ENCODE data around the gene ITSN1.

ITSN1 gene

DNA sequence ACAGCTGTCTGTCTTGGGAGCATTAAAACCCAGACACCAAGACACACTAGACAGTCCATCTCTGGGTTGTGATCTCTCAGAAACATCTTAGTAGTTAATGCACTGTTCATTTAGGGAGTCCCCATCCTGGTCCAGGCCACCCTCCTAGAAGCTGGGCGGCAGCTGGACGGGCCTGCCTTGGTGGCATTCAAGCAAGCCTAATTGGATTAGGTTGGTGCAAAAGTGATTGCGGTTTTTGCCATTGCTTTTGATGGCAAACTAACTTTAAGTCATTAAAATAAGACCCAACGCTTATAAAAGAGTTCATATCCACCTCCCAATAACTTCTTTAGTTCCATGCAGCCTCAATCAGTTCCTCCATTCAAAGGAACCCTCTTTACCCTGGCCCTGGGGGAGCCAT, 251.6 kb downstream of the ITSN1 start:
- Histone ChIP-seq H3K27me3 (peaks cover 13% of the 10 kb centered on the region), H3K4me3 (ENCODE audit: low read depth in 1 of 2, low read length in 1 of 2) (no peak overlapping the region), H3K27ac (no peak overlapping the region), H3K9me3 (no peaks in the 10 kb centered on the region), H3K36me3 (no peaks in the 10 kb centered on the region), H3K4me1 (ENCODE audit: control insufficient read depth in 1 of 2, insufficient read depth in 1 of 2, low read depth in 1 of 2, low read length in 1 of 2) (peaks cover 25 to 29% of the 10 kb centered on the region in 2 experiments)
- TF ChIP-seq, protein P1, sequence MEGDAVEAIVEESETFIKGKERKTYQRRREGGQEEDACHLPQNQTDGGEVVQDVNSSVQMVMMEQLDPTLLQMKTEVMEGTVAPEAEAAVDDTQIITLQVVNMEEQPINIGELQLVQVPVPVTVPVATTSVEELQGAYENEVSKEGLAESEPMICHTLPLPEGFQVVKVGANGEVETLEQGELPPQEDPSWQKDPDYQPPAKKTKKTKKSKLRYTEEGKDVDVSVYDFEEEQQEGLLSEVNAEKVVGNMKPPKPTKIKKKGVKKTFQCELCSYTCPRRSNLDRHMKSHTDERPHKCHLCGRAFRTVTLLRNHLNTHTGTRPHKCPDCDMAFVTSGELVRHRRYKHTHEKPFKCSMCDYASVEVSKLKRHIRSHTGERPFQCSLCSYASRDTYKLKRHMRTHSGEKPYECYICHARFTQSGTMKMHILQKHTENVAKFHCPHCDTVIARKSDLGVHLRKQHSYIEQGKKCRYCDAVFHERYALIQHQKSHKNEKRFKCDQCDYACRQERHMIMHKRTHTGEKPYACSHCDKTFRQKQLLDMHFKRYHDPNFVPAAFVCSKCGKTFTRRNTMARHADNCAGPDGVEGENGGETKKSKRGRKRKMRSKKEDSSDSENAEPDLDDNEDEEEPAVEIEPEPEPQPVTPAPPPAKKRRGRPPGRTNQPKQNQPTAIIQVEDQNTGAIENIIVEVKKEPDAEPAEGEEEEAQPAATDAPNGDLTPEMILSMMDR (IDR thresholded peaks at IDR 0.05): no peak

DNA sequence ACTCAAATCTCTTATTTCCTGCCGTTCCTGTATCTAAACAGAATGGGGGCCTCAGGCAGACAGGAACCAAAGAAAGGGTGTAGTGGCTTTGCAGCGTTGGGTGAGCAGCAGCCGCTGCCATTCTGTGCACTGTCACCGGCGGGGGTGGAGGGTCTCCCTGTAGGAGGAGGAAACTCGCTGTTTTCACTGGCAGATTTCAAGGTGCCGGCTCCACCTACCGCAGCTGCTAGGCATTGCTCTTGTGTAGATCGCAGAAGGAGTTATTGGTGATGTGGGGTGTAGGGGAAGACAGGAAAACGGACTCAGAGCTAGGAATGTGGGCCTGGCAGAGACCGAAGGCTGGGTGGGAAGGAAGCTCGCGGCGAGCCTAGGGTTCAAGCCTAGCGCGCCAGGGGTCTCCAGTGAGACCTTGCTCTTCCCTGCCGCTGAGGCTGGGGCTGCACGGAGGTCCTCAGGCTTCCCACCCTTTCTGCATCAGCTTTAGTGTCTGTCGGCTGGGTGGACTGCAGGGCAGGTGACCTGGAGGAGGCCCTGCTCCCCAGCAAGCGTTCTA, 252.5 kb downstream of the ITSN1 start:
- Histone ChIP-seq H3K9me3 (no peaks in the 10 kb centered on the region), H3K4me3 (ENCODE audit: low read depth in 1 of 2, low read length in 1 of 2) (peak overlapping the region; percentile 4 to 7), H3K4me1 (ENCODE audit: control insufficient read depth in 1 of 2, insufficient read depth in 1 of 2, low read depth in 1 of 2, low read length in 1 of 2) (peaks cover 25 to 29% of the 10 kb centered on the region in 2 experiments), H3K36me3 (no peaks in the 10 kb centered on the region), H3K27me3 (peaks cover 13% of the 10 kb centered on the region), H3K27ac (no peak overlapping the region)
- TF ChIP-seq, protein P1 (IDR thresholded peaks at IDR 0.05): no peak

DNA sequence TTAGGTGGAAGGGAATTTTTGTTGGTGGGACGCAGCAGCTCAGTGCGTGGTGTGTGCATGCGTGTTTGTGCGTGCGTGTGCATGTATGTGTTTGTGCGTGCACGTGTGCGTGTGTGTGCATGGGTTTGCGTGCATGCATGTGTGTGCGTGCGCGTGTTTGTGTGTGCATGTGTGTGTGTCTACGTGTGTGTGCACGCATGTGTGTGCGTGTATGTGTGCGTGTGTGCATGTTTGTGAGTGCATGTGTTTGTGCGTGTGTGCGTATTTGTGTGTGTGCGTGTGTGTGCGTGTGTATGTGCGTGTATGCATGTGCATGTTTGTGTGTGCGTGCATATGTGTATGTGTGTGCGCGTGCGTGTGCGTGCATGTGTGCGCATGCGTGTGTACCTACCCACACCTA, 253.1 kb downstream of the ITSN1 start:
- Histone ChIP-seq H3K27ac (no peak overlapping the region), H3K27me3 (peaks cover 13% of the 10 kb centered on the region), H3K4me1 (ENCODE audit: control insufficient read depth in 1 of 2, insufficient read depth in 1 of 2, low read depth in 1 of 2, low read length in 1 of 2) (peaks cover 25 to 29% of the 10 kb centered on the region in 2 experiments), H3K9me3 (no peaks in the 10 kb centered on the region), H3K4me3 (ENCODE audit: low read depth in 1 of 2, low read length in 1 of 2) (no peak overlapping the region), H3K36me3 (no peaks in the 10 kb centered on the region)
- TF ChIP-seq, protein P1 (IDR thresholded peaks at IDR 0.05): no peak

GRCh38 chr21:33896691-33897090, 254.4 kb downstream of the ITSN1 start:
- H3K27ac ChIP-seq: no peak overlapping the region
- no peaks in the 10 kb centered on the region for H3K9me3 ChIP-seq
- peaks cover 5% of the 10 kb centered on the region for H3K36me3 ChIP-seq
- H3K4me1 ChIP-seq (ENCODE audit: control insufficient read depth in 1 of 2, insufficient read depth in 1 of 2, low read depth in 1 of 2, low read length in 1 of 2): peaks cover 25 to 29% of the 10 kb centered on the region in 2 experiments
- no peak overlapping the region for H3K4me3 ChIP-seq (ENCODE audit: low read depth in 1 of 2, low read length in 1 of 2)
- peaks cover 13% of the 10 kb centered on the region for H3K27me3 ChIP-seq
- TF ChIP-seq, protein P1 (IDR thresholded peaks at IDR 0.05): no peak

- H3K4me1 ChIP-seq (ENCODE audit: control insufficient read depth in 1 of 2, insufficient read depth in 1 of 2, low read depth in 1 of 2, low read length in 1 of 2): peaks cover 25 to 29% of the 10 kb centered on the region in 2 experiments
- H3K36me3 ChIP-seq: peaks cover 9% of the 10 kb centered on the region
Observed at GRCh38 chr21:33897098-33897497, 254.8 kb downstream of the ITSN1 start.

More at GRCh38 chr21:33897098-33897497, 254.8 kb downstream of the ITSN1 start:
- H3K4me3 ChIP-seq (ENCODE audit: low read depth in 1 of 2, low read length in 1 of 2): no peak overlapping the region
- TF ChIP-seq, protein P1 (IDR thresholded peaks at IDR 0.05): no peak
- no peaks in the 10 kb centered on the region for H3K9me3 ChIP-seq
- peaks cover 13% of the 10 kb centered on the region for H3K27me3 ChIP-seq
- no peak overlapping the region for H3K27ac ChIP-seq
